ENCODE data around the gene EXOC6B. TPM values are rescaled to one million over a fixed set of nuclear protein-coding genes. Genes with fewer than 3 reads are reported as not detected.

The EXOC6B gene
- total RNA-seq, 2 donors from 2014 or later = 10.4 to 11.6 TPM

GRCh38 chr2:72800492-72800891, 25.3 kb downstream of the EXOC6B start:
- H3K9me3 Mint-ChIP-seq = no peaks in the 10 kb centered on the region
- ATAC-seq (replicated peaks in 1 of 2) = no peak
- no peak for DNase-seq
- H3K4me3 Mint-ChIP-seq = no peak overlapping the region
- no peak overlapping the region for H3K27ac Mint-ChIP-seq
- H3K36me3 Mint-ChIP-seq (ENCODE audit: insufficient read depth in 2 of 2) = no peaks in the 10 kb centered on the region
- H3K27me3 Mint-ChIP-seq (ENCODE audit: low read depth) = no peaks in the 10 kb centered on the region
- no peaks in the 10 kb centered on the region for H3K4me1 Mint-ChIP-seq (ENCODE audit: low read depth)

GRCh38 chr2:72797740-72798139, 28.1 kb downstream of the EXOC6B start:
- Mint-ChIP-seq H3K27ac (no peak overlapping the region), H3K27me3 (ENCODE audit: low read depth) (no peaks in the 10 kb centered on the region), H3K36me3 (ENCODE audit: insufficient read depth in 2 of 2) (no peaks in the 10 kb centered on the region), H3K9me3 (peaks cover 0 to 1% of the 10 kb centered on the region in 2 donors), H3K4me1 (ENCODE audit: low read depth) (peaks cover 11% of the 10 kb centered on the region), H3K4me3 (no peak overlapping the region)
- DNase-seq (no peak), ATAC-seq (replicated peaks in 1 of 2) (no peak)

DNA sequence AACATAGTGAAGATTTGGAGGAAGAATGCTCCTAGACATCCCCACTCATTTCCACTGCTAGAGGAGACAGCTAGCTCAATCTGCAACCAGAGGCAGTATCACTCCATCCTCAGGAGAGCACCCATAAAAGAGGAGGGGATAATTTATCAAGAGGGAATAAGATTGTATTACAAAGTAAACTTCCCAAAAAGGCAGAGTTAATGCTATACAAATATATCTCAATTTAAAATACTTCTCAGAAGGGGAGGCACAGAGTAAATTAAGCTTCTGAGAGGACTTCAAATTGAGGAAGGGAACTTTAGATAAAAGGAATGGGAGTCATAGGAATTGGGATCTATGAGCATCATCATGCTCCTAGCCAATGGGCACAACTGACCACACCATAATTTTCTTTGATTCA, 29.1 kb downstream of the EXOC6B start:
- Mint-ChIP-seq H3K36me3 (ENCODE audit: insufficient read depth in 2 of 2) (no peaks in the 10 kb centered on the region), H3K27me3 (ENCODE audit: low read depth) (no peaks in the 10 kb centered on the region), H3K4me3 (no peak overlapping the region), H3K4me1 (ENCODE audit: low read depth) (peaks cover 11% of the 10 kb centered on the region), H3K27ac (no peak overlapping the region), H3K9me3 (peaks cover 0 to 1% of the 10 kb centered on the region in 2 donors)
- DNase-seq (no peak), ATAC-seq (replicated peaks in 1 of 2) (no peak)

DNA sequence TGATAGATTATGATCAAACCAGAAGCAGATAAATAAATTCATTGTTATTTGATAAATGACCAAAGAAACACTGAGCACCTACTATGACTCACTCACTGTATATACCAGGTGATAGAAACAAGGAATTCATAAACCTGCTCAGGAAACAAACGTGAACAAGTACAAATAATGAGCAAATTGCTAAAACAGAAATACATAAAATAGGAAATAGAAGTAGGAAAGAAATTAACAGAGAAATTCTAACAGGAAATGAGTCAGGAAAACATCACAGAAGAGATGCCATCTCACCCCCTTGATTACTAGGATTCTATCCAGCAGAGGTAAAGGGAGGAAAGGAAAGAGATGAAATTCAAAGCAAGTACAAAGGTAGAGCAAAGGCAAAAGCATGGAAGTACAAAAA, 31.3 kb downstream of the EXOC6B start:
- no peaks in the 10 kb centered on the region for H3K27me3 Mint-ChIP-seq (ENCODE audit: low read depth)
- no peak for DNase-seq
- H3K9me3 Mint-ChIP-seq = peaks cover 0 to 1% of the 10 kb centered on the region in 2 donors
- H3K36me3 Mint-ChIP-seq (ENCODE audit: insufficient read depth in 2 of 2) = no peaks in the 10 kb centered on the region
- ATAC-seq (replicated peaks in 1 of 2) = no peak
- H3K4me1 Mint-ChIP-seq (ENCODE audit: low read depth) = peaks cover 11% of the 10 kb centered on the region
- H3K27ac Mint-ChIP-seq = no peak overlapping the region
- no peak overlapping the region for H3K4me3 Mint-ChIP-seq

DNA sequence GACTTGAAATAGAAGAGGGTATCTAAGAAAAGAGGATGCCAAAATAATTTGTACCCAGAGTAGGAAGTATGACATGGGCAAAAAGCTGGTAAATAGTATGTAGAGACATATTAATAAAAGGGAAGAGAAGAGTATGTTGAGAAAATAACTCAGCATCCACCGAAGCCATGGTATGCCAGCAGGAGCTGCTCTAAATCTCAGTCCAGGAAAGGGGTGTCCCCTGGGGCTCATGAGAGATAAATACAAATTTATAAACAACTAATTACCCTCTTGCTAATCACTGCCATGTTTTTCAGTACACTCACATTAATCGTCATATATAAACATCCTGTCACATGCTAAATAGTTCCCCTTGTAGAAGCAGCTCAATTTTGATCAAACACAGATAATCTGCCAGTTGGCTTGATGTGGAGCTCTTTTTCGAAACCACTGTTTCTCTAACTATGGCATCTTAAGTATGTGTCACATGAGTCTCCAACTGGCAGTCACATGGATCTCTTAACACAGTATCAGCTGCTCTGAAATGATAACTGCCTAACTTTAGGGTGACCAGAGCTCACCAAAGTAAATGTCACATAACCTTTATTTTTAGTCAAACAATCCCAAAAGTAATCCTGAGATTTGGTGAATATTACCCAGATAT, 31.9 kb downstream of the EXOC6B start:
- Mint-ChIP-seq H3K4me1 (ENCODE audit: low read depth) (peaks cover 11% of the 10 kb centered on the region), H3K9me3 (peaks cover 0 to 1% of the 10 kb centered on the region in 2 donors), H3K27ac (no peak overlapping the region), H3K4me3 (no peak overlapping the region), H3K36me3 (ENCODE audit: insufficient read depth in 2 of 2) (no peaks in the 10 kb centered on the region), H3K27me3 (ENCODE audit: low read depth) (no peaks in the 10 kb centered on the region)
- ATAC-seq (replicated peaks in 1 of 2) = no peak
- DNase-seq = no peak

GRCh38 chr2:72789241-72789640, 36.6 kb downstream of the EXOC6B start:
- Mint-ChIP-seq H3K4me1 (ENCODE audit: low read depth) (no peaks in the 10 kb centered on the region), H3K36me3 (ENCODE audit: insufficient read depth in 2 of 2) (no peaks in the 10 kb centered on the region)
- ATAC-seq (replicated peaks in 1 of 2) = no peak

DNA sequence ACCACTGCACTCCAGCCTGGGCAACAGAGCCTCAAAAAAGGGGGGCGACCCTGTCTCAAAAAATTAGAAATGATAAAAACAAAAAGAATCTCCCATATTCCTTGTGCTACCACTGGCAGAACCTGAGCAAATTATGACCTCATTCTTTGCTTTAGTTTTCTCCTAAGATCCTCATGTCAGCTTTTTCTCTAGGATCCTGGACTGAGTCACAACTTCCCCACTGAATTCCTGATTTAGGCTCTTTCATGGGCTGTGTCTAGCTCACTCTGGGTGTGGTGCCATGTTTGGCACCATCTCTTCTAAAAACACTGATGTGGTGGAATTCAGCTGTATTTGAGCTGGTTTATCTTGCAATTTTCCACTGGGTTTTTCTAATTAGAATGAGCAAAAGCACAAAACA, 37.1 kb downstream of the EXOC6B start:
- H3K4me3 Mint-ChIP-seq = no peak overlapping the region
- ATAC-seq (replicated peaks in 1 of 2) (no peak), DNase-seq (no peak)
- H3K27me3 Mint-ChIP-seq (ENCODE audit: low read depth) = no peaks in the 10 kb centered on the region
- no peak overlapping the region for H3K27ac Mint-ChIP-seq
- no peaks in the 10 kb centered on the region for H3K4me1 Mint-ChIP-seq (ENCODE audit: low read depth)
- H3K9me3 Mint-ChIP-seq = peaks cover 0 to 1% of the 10 kb centered on the region in 2 donors
- no peaks in the 10 kb centered on the region for H3K36me3 Mint-ChIP-seq (ENCODE audit: insufficient read depth in 2 of 2)

More at GRCh38 chr2:72789241-72789640, 36.6 kb downstream of the EXOC6B start:
- DNase-seq = no peak
- no peak overlapping the region for H3K4me3 Mint-ChIP-seq
- no peak overlapping the region for H3K27ac Mint-ChIP-seq
- no peaks in the 10 kb centered on the region for H3K27me3 Mint-ChIP-seq (ENCODE audit: low read depth)
- H3K9me3 Mint-ChIP-seq = peaks cover 0 to 1% of the 10 kb centered on the region in 2 donors

- H3K27me3 Mint-ChIP-seq (ENCODE audit: low read depth) = no peaks in the 10 kb centered on the region
- no peak overlapping the region for H3K27ac Mint-ChIP-seq
- H3K4me1 Mint-ChIP-seq (ENCODE audit: low read depth) = no peaks in the 10 kb centered on the region
- no peaks in the 10 kb centered on the region for H3K36me3 Mint-ChIP-seq (ENCODE audit: insufficient read depth in 2 of 2)
- no peak for DNase-seq
- no peaks in the 10 kb centered on the region for H3K9me3 Mint-ChIP-seq
- ATAC-seq (replicated peaks in 1 of 2) = no peak
- no peak overlapping the region for H3K4me3 Mint-ChIP-seq
Measured at GRCh38 chr2:72785517-72785916, 40.3 kb downstream of the EXOC6B start.

DNA sequence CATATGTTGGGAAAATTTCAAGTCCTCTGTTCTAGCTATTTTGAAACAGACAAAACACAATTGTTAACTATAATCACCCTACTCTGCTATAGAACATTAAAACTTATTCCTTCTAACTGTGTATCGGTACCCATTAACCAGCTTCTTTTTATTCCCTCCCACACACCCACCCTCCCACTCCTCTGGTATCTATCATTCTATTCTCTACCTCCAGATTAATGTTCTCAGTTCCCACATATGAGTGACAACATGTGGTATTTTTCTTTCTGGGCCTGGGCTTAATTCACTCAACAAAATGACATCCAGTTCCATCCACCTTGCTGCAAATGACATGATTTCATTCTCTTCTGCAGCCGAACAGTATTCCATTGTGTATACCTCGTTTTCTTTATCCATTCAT, 43.3 kb downstream of the EXOC6B start:
- peaks cover 9% of the 10 kb centered on the region for H3K4me1 Mint-ChIP-seq (ENCODE audit: low read depth)
- no peak for DNase-seq
- H3K27me3 Mint-ChIP-seq (ENCODE audit: low read depth) = no peaks in the 10 kb centered on the region
- H3K27ac Mint-ChIP-seq = no peak overlapping the region
- H3K36me3 Mint-ChIP-seq (ENCODE audit: insufficient read depth in 2 of 2) = no peaks in the 10 kb centered on the region
- ATAC-seq (replicated peaks in 1 of 2) = no peak
- no peak overlapping the region for H3K4me3 Mint-ChIP-seq
- no peaks in the 10 kb centered on the region for H3K9me3 Mint-ChIP-seq

DNA sequence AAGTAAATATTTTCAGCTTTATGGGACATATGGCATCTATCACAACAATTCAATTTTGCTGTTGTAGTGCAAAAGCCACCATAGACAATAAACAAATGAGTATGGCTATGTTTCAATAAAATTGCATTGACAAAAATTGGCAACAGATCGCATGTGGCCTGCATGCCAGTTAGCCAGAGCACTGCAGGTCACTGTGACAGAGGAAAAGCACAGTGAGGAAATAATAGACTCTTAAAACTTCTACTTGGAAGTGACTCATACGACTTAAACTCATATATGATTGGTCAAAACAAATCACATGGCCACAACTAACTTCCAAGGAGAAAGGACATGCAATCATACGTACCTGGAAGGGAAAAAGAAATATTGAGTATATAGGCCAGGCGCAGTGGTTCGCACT, 44.4 kb downstream of the EXOC6B start:
- peaks cover 9% of the 10 kb centered on the region for H3K4me1 Mint-ChIP-seq (ENCODE audit: low read depth)
- no peak overlapping the region for H3K4me3 Mint-ChIP-seq
- no peak for DNase-seq
- H3K36me3 Mint-ChIP-seq (ENCODE audit: insufficient read depth in 2 of 2) = no peaks in the 10 kb centered on the region
- H3K27ac Mint-ChIP-seq = no peak overlapping the region
- no peak for ATAC-seq (replicated peaks in 1 of 2)
- no peaks in the 10 kb centered on the region for H3K9me3 Mint-ChIP-seq
- H3K27me3 Mint-ChIP-seq (ENCODE audit: low read depth) = no peaks in the 10 kb centered on the region

- Mint-ChIP-seq H3K27me3 (ENCODE audit: low read depth) (no peaks in the 10 kb centered on the region), H3K4me3 (no peak overlapping the region), H3K9me3 (no peaks in the 10 kb centered on the region), H3K36me3 (ENCODE audit: insufficient read depth in 2 of 2) (no peaks in the 10 kb centered on the region), H3K4me1 (ENCODE audit: low read depth) (peaks cover 9% of the 10 kb centered on the region), H3K27ac (no peak overlapping the region)
- DNase-seq (no peak), ATAC-seq (replicated peaks in 1 of 2) (no peak)
Measured at GRCh38 chr2:72780477-72780876, 45.4 kb downstream of the EXOC6B start.

GRCh38 chr2:72779495-72779894, 46.3 kb downstream of the EXOC6B start:
- Mint-ChIP-seq H3K27me3 (ENCODE audit: low read depth) (no peaks in the 10 kb centered on the region), H3K4me3 (no peak overlapping the region), H3K9me3 (no peaks in the 10 kb centered on the region), H3K4me1 (ENCODE audit: low read depth) (peaks cover 9% of the 10 kb centered on the region), H3K36me3 (ENCODE audit: insufficient read depth in 2 of 2) (no peaks in the 10 kb centered on the region), H3K27ac (no peak overlapping the region)
- ATAC-seq (replicated peaks in 1 of 2) (no peak), DNase-seq (no peak)

DNA sequence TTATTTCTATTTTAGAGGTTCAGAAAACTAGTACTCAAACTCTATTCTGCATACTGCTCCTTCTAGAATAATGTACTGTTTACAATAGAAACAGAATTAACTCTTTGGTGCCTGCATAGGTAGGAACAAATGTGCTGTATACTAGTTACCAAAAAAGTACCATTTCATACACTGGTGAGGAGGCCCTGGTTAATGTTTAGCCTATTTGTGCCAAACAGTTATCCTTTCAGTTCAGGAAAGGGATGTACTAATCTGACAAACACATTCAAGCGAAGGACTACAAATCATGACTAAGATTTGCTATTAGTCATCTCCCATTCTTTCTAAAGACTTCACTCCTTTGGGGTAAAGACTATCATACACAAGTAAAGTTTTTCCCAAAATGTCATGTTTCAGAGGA, 47.4 kb downstream of the EXOC6B start:
- Mint-ChIP-seq H3K4me1 (ENCODE audit: low read depth) (peaks cover 9% of the 10 kb centered on the region), H3K4me3 (no peak overlapping the region), H3K27me3 (ENCODE audit: low read depth) (no peaks in the 10 kb centered on the region), H3K27ac (no peak overlapping the region), H3K9me3 (no peaks in the 10 kb centered on the region), H3K36me3 (ENCODE audit: insufficient read depth in 2 of 2) (no peaks in the 10 kb centered on the region)
- DNase-seq (no peak), ATAC-seq (replicated peaks in 1 of 2) (peak; percentile 51 to 66)

GRCh38 chr2:72770879-72771461, 54.9 kb downstream of the EXOC6B start:
- Mint-ChIP-seq H3K4me1 (ENCODE audit: low read depth) (no peaks in the 10 kb centered on the region), H3K27me3 (ENCODE audit: low read depth) (no peaks in the 10 kb centered on the region), H3K27ac (no peak overlapping the region), H3K9me3 (no peaks in the 10 kb centered on the region), H3K4me3 (no peak overlapping the region), H3K36me3 (ENCODE audit: insufficient read depth in 2 of 2) (no peaks in the 10 kb centered on the region)
- ATAC-seq (replicated peaks in 1 of 2) = peak; percentile 32 to 43
- DNase-seq = peak; percentile 59 to 73
